Mammary epithelial cell (primary cell): ENCODE measurements around the gene PDE3B.

Source experiments
- EZH2 ChIP-seq: IDR thresholded peaks from 2 replicates; pipeline ENCODE4 v1.6.1; 2012; ENCODE audit warnings: low read length, inconsistent platforms, borderline replicate concordance
- TF ChIP-seq, protein P1 (sequence below), 2 donors: IDR thresholded peaks in 1 of 2; conservative IDR thresholded peaks in 1 of 2; 2 replicates each; pipeline ENCODE4 v1.5.1; 2011 to 2012; ENCODE audit warnings: inconsistent platforms in 2 of 2, low read length in 2 of 2, mild to moderate bottlenecking in 2 of 2, control low read depth in 1 of 2, low read depth in 1 of 2; ENCODE audit not compliant: insufficient read depth in 1 of 2; ENCODE audit errors: extremely low read depth in 1 of 2

- TF ChIP-seq, protein P1, sequence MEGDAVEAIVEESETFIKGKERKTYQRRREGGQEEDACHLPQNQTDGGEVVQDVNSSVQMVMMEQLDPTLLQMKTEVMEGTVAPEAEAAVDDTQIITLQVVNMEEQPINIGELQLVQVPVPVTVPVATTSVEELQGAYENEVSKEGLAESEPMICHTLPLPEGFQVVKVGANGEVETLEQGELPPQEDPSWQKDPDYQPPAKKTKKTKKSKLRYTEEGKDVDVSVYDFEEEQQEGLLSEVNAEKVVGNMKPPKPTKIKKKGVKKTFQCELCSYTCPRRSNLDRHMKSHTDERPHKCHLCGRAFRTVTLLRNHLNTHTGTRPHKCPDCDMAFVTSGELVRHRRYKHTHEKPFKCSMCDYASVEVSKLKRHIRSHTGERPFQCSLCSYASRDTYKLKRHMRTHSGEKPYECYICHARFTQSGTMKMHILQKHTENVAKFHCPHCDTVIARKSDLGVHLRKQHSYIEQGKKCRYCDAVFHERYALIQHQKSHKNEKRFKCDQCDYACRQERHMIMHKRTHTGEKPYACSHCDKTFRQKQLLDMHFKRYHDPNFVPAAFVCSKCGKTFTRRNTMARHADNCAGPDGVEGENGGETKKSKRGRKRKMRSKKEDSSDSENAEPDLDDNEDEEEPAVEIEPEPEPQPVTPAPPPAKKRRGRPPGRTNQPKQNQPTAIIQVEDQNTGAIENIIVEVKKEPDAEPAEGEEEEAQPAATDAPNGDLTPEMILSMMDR (conservative IDR thresholded peaks at IDR 0.05 in 1 of 2, IDR thresholded peaks at IDR 0.05 in 1 of 2; ENCODE audit: extremely low read depth in 1 of 2, insufficient read depth in 1 of 2, low read depth in 1 of 2, low read length in 2 of 2), result no peak
- no peak for TF ChIP-seq EZH2
Observed at GRCh38 chr11:14678350-14678749, 34.7 kb downstream of the PDE3B start.
